ENCODE results near the gene TIMM17A.

Gene TIMM17A
- total RNA-seq = 25.9 to 41.2 (median 28.7) reads per million in 3 donors

- Histone ChIP-seq H3K4me1 (ENCODE audit: control insufficient read depth, insufficient read depth, low read length, poor library complexity, severe bottlenecking) (peaks cover 11% of the 10 kb centered on the region), H3K27ac (ENCODE audit: insufficient read depth, low read length, poor library complexity, severe bottlenecking) (peak within 1 kb of the TSS; percentile 84), H3K4me3 (ENCODE audit: insufficient read depth, low read depth, low read length, poor library complexity, severe bottlenecking) (peak within 1 kb of the TSS; percentile 96), H3K9me3 (ENCODE audit: control insufficient read depth, low read length) (no peaks in the 10 kb centered on the region), H3K36me3 (ENCODE audit: control insufficient read depth, insufficient read depth, low read length) (peaks cover 10% of the 10 kb centered on the region), H3K27me3 (replicated peaks; ENCODE audit: control insufficient read depth, insufficient read depth, low read length, poor library complexity, severe bottlenecking) (no peaks in the 10 kb centered on the region)
- DNase-seq = peak; percentile 87 to 90 (median 87)
Observed at GRCh38 chr1:201955009-201955728, at the start of gene TIMM17A. Gene TIMM17A (plus strand): TSS chr1:201955503. CDS start chr1:201955527, 24 bp downstream.

- Histone ChIP-seq H3K36me3 (ENCODE audit: control insufficient read depth, insufficient read depth, low read length) (no peaks in the 10 kb centered on the region), H3K27me3 (replicated peaks; ENCODE audit: control insufficient read depth, insufficient read depth, low read length, poor library complexity, severe bottlenecking) (no peaks in the 10 kb centered on the region), H3K4me1 (ENCODE audit: control insufficient read depth, insufficient read depth, low read length, poor library complexity, severe bottlenecking) (no peaks in the 10 kb centered on the region), H3K9me3 (ENCODE audit: control insufficient read depth, low read length) (no peaks in the 10 kb centered on the region), H3K4me3 (ENCODE audit: insufficient read depth, low read depth, low read length, poor library complexity, severe bottlenecking) (no peak overlapping the region), H3K27ac (ENCODE audit: insufficient read depth, low read length, poor library complexity, severe bottlenecking) (no peak overlapping the region)
- DNase-seq = no peak
Observed at GRCh38 chr1:201906336-201906735, 49.0 kb upstream of the TIMM17A start.

DNA sequence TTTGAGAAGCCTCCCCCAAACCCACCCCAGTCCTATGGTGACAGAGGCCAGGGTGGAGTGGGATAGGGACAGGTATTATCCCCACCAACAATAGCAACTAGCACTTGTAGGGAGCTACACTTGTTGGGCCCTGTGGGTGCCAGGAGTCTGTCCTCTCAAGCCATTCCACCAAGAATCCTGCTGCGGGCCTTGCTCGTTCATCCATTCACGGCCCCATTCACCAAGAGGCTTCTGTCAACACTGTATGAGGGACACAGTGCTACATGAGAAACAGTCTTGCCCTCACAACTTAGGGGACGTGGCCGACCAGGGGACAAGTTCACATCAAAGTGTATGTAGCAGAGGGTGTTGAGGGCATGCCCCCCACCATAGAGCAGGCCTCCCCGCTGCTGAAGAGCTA lies 47.7 kb upstream of the TIMM17A start:
- Histone ChIP-seq H3K9me3 (ENCODE audit: control insufficient read depth, low read length) (no peaks in the 10 kb centered on the region), H3K27ac (ENCODE audit: insufficient read depth, low read length, poor library complexity, severe bottlenecking) (no peak overlapping the region), H3K27me3 (replicated peaks; ENCODE audit: control insufficient read depth, insufficient read depth, low read length, poor library complexity, severe bottlenecking) (no peaks in the 10 kb centered on the region), H3K36me3 (ENCODE audit: control insufficient read depth, insufficient read depth, low read length) (no peaks in the 10 kb centered on the region), H3K4me3 (ENCODE audit: insufficient read depth, low read depth, low read length, poor library complexity, severe bottlenecking) (no peak overlapping the region), H3K4me1 (ENCODE audit: control insufficient read depth, insufficient read depth, low read length, poor library complexity, severe bottlenecking) (no peaks in the 10 kb centered on the region)
- DNase-seq = no peak

DNA sequence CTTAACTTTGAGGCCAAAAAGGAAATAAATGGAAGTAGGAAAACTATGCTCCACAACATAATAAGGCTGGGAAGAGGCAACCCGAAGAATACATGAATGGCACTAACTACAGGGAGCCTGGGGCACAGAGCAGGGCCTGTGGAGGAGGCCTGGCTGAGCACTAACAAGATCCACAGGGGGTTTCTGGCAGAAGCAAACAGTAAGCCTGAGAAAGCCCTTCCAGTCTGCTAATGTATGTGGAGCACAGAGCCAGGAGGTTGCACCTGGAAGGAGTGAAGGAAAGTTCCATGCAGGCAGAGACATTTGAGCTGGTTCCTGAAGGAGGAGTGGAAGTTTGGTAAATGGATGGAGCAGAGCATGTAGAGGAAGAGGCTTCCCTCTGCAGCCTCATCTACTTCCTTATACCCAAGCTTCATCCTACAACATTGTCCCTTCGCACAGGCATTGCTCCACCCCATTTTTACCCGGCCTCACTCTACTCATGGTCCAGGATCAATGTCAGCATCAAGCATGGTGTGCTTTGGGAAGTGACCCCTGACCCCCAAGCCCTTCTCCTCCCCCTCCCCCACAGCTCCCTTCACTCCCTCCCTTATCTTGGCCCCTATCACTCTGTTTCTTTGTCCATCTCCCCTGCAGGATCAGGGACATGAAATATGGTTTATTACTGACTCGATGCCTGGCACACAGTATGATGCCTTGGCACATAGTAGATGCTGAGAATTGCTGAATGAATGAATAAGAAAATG lies 43.3 kb upstream of the TIMM17A start:
- H3K27me3 ChIP-seq (replicated peaks; ENCODE audit: control insufficient read depth, insufficient read depth, low read length, poor library complexity, severe bottlenecking) = no peaks in the 10 kb centered on the region
- H3K27ac ChIP-seq (ENCODE audit: insufficient read depth, low read length, poor library complexity, severe bottlenecking) = no peak overlapping the region
- H3K4me1 ChIP-seq (ENCODE audit: control insufficient read depth, insufficient read depth, low read length, poor library complexity, severe bottlenecking) = no peaks in the 10 kb centered on the region
- H3K9me3 ChIP-seq (ENCODE audit: control insufficient read depth, low read length) = no peaks in the 10 kb centered on the region
- DNase-seq = no peak
- H3K36me3 ChIP-seq (ENCODE audit: control insufficient read depth, insufficient read depth, low read length) = no peaks in the 10 kb centered on the region
- H3K4me3 ChIP-seq (ENCODE audit: insufficient read depth, low read depth, low read length, poor library complexity, severe bottlenecking) = no peak overlapping the region

DNA sequence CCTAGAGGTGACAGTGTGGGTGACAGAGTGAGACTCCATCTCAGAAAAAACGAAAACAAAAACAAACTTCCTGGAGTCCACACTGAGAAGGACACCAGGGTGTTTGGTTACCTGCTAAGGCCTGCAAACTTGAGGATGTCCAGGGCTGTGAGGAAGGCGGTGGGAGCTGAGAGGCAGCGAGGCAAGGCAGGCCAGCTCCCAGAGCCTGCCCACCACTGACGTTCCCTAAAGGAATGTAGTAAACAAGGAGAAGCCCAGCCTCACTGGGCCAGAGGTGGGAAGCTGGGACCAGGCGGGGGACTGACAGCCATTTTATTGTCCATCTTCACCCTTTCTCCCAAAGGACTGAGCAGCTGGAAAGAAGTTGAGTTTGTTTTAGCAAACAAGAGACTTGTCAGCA lies 42.5 kb upstream of the TIMM17A start:
- no peaks in the 10 kb centered on the region for H3K4me1 ChIP-seq (ENCODE audit: control insufficient read depth, insufficient read depth, low read length, poor library complexity, severe bottlenecking)
- H3K27ac ChIP-seq (ENCODE audit: insufficient read depth, low read length, poor library complexity, severe bottlenecking) = no peak overlapping the region
- no peak for DNase-seq

GRCh38 chr1:201914456-201915235 lies 40.7 kb upstream of the TIMM17A start:
- H3K9me3 ChIP-seq (ENCODE audit: control insufficient read depth, low read length) = no peaks in the 10 kb centered on the region
- no peaks in the 10 kb centered on the region for H3K36me3 ChIP-seq (ENCODE audit: control insufficient read depth, insufficient read depth, low read length)
- H3K27me3 ChIP-seq (replicated peaks; ENCODE audit: control insufficient read depth, insufficient read depth, low read length, poor library complexity, severe bottlenecking) = no peaks in the 10 kb centered on the region
- no peaks in the 10 kb centered on the region for H3K4me1 ChIP-seq (ENCODE audit: control insufficient read depth, insufficient read depth, low read length, poor library complexity, severe bottlenecking)
- no peak overlapping the region for H3K27ac ChIP-seq (ENCODE audit: insufficient read depth, low read length, poor library complexity, severe bottlenecking)
- no peak overlapping the region for H3K4me3 ChIP-seq (ENCODE audit: insufficient read depth, low read depth, low read length, poor library complexity, severe bottlenecking)
- DNase-seq = no peak

More for the DNA sequence above, 42.5 kb upstream of the TIMM17A start:
- Histone ChIP-seq H3K27me3 (replicated peaks; ENCODE audit: control insufficient read depth, insufficient read depth, low read length, poor library complexity, severe bottlenecking) (no peaks in the 10 kb centered on the region), H3K4me3 (ENCODE audit: insufficient read depth, low read depth, low read length, poor library complexity, severe bottlenecking) (no peak overlapping the region), H3K9me3 (ENCODE audit: control insufficient read depth, low read length) (no peaks in the 10 kb centered on the region), H3K36me3 (ENCODE audit: control insufficient read depth, insufficient read depth, low read length) (no peaks in the 10 kb centered on the region)

GRCh38 chr1:201916649-201917249 lies 38.6 kb upstream of the TIMM17A start:
- no peak for DNase-seq
- Histone ChIP-seq H3K9me3 (ENCODE audit: control insufficient read depth, low read length) (no peaks in the 10 kb centered on the region), H3K27ac (ENCODE audit: insufficient read depth, low read length, poor library complexity, severe bottlenecking) (no peak overlapping the region), H3K4me3 (ENCODE audit: insufficient read depth, low read depth, low read length, poor library complexity, severe bottlenecking) (no peak overlapping the region), H3K27me3 (replicated peaks; ENCODE audit: control insufficient read depth, insufficient read depth, low read length, poor library complexity, severe bottlenecking) (no peaks in the 10 kb centered on the region), H3K4me1 (ENCODE audit: control insufficient read depth, insufficient read depth, low read length, poor library complexity, severe bottlenecking) (no peaks in the 10 kb centered on the region), H3K36me3 (ENCODE audit: control insufficient read depth, insufficient read depth, low read length) (no peaks in the 10 kb centered on the region)

DNA sequence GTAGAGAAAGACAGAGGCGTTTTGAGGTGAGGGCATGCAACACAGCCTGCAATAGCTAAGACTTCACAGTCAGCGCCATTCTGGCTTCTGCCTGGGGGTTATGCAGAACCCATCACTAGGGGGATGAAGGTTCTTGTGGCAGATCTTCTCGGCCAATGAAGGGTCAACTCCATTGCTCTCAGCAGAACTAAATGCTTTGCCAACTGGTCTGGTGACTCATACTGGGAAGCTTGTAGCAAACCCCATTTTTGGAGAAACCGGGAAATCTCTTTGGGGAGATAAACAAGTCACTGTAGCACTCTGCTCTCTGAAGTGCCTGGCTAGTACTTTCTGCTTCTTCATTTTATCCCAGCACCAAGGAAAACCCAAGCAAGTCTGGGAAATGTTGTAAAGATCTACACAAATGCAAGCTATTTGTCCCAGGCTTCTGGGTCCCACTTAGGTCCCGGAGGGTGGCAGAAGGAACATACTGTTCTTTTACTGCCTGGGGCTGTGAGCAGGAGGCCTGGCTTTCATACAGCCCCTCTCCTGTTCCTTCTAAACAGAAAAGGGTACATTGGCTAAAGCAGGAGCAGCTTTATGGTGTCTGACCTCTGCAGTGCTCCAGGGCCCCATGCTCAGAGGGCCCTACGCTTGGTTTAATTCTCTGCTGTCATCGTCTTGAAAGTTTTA lies 37.8 kb upstream of the TIMM17A start:
- Histone ChIP-seq H3K4me1 (ENCODE audit: control insufficient read depth, insufficient read depth, low read length, poor library complexity, severe bottlenecking) (no peaks in the 10 kb centered on the region), H3K36me3 (ENCODE audit: control insufficient read depth, insufficient read depth, low read length) (no peaks in the 10 kb centered on the region), H3K9me3 (ENCODE audit: control insufficient read depth, low read length) (no peaks in the 10 kb centered on the region), H3K27ac (ENCODE audit: insufficient read depth, low read length, poor library complexity, severe bottlenecking) (no peak overlapping the region), H3K4me3 (ENCODE audit: insufficient read depth, low read depth, low read length, poor library complexity, severe bottlenecking) (no peak overlapping the region), H3K27me3 (replicated peaks; ENCODE audit: control insufficient read depth, insufficient read depth, low read length, poor library complexity, severe bottlenecking) (no peaks in the 10 kb centered on the region)
- DNase-seq = no peak

- Histone ChIP-seq H3K4me1 (ENCODE audit: control insufficient read depth, insufficient read depth, low read length, poor library complexity, severe bottlenecking) (no peaks in the 10 kb centered on the region), H3K27me3 (replicated peaks; ENCODE audit: control insufficient read depth, insufficient read depth, low read length, poor library complexity, severe bottlenecking) (no peaks in the 10 kb centered on the region), H3K36me3 (ENCODE audit: control insufficient read depth, insufficient read depth, low read length) (no peaks in the 10 kb centered on the region), H3K27ac (ENCODE audit: insufficient read depth, low read length, poor library complexity, severe bottlenecking) (no peak overlapping the region), H3K9me3 (ENCODE audit: control insufficient read depth, low read length) (no peaks in the 10 kb centered on the region), H3K4me3 (ENCODE audit: insufficient read depth, low read depth, low read length, poor library complexity, severe bottlenecking) (no peak overlapping the region)
- DNase-seq = no peak
Observed at GRCh38 chr1:201918343-201918742, 37.0 kb upstream of the TIMM17A start.
